ENCODE data around the gene NPEPL1. TPM values are rescaled to one million over a fixed set of nuclear protein-coding genes. Genes with fewer than 3 reads are reported as not detected.

Gene NPEPL1
- total RNA-seq, 1 experiment from 2014 or later, result 31.1 TPM

DNA sequence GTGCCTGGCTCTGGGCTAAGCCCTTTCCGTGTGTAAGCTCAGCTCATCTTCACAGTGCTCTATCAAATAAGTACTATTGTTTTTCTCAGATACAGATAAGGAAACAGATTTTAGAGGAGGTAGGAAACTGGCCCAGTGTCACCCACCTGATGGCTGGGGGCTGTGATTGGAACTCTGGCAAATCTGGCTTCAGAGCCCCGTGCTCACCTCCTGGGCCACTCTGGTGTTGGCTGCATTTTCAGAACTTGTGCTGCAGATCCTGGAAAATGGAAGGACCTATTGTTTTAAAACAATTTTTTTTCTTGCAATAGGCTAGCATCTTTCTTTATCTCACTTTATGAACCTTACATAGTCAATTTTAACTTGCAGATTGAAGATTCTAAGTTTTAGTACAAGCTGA, 35.8 kb upstream of the NPEPL1 start:
- H3K27me3 Mint-ChIP-seq (ENCODE audit: low read depth), result no peaks in the 10 kb centered on the region
- H3K18ac ChIP-seq (ENCODE audit: insufficient read length, low read depth, low read length), result no peak overlapping the region
- peak overlapping the region; percentile 13 for H3K4me2 ChIP-seq (ENCODE audit: insufficient read depth, insufficient read length, low read length)
- H4K5ac ChIP-seq (ENCODE audit: insufficient read length, low read depth, low read length), result no peak overlapping the region
- no peak overlapping the region for H4K8ac ChIP-seq (replicated peaks; ENCODE audit: insufficient read length, low read depth, low read length)
- TF ChIP-seq, protein P1, sequence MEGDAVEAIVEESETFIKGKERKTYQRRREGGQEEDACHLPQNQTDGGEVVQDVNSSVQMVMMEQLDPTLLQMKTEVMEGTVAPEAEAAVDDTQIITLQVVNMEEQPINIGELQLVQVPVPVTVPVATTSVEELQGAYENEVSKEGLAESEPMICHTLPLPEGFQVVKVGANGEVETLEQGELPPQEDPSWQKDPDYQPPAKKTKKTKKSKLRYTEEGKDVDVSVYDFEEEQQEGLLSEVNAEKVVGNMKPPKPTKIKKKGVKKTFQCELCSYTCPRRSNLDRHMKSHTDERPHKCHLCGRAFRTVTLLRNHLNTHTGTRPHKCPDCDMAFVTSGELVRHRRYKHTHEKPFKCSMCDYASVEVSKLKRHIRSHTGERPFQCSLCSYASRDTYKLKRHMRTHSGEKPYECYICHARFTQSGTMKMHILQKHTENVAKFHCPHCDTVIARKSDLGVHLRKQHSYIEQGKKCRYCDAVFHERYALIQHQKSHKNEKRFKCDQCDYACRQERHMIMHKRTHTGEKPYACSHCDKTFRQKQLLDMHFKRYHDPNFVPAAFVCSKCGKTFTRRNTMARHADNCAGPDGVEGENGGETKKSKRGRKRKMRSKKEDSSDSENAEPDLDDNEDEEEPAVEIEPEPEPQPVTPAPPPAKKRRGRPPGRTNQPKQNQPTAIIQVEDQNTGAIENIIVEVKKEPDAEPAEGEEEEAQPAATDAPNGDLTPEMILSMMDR (conservative IDR thresholded peaks at IDR 0.05), result no peak
- H2BK15ac ChIP-seq (ENCODE audit: low read depth, low read length), result no peak overlapping the region
- peaks cover 0 to 18% (median 11%) of the 10 kb centered on the region in 3 experiments; a peak in 5 of 7 replicates for H3K36me3 Mint-ChIP-seq (ENCODE audit: insufficient read depth in 1 of 3, low read depth in 3 of 3)
- H3K9ac ChIP-seq (ENCODE audit: extremely low read depth, insufficient read length, low read length), result no peak overlapping the region
- H2BK20ac ChIP-seq (ENCODE audit: low read depth, low read length, poor library complexity, severe bottlenecking), result no peak overlapping the region
- no peaks in the 10 kb centered on the region for H3K79me1 ChIP-seq (ENCODE audit: insufficient read depth, low read depth, low read length, poor library complexity, severe bottlenecking)
- peaks cover 39% of the 10 kb centered on the region for H3K79me2 ChIP-seq (ENCODE audit: insufficient read depth, low read length)
- H2BK5ac ChIP-seq (ENCODE audit: insufficient read length, low read length), result no peak overlapping the region
- peaks cover 10% of the 10 kb centered on the region; the same call in 1 of the 2 replicates for H3K4me1 ChIP-seq (ENCODE audit: insufficient read depth, low read length)
- WGBS (ENCODE audit: extremely low coverage, insufficient read length, low lambda C conversion rate), result no CpG with 5 or more reads among the region's 2 CpGs
- no peak overlapping the region for H3K56ac ChIP-seq (ENCODE audit: insufficient read length, low read depth, low read length)
- H3K23ac ChIP-seq (ENCODE audit: insufficient read length, low read depth, low read length), result no peak overlapping the region
- no peak for DNase-seq
- peak overlapping the region in 1 of 2 experiments; percentile 57; a peak in 3 of 5 replicates for H3K4me3 Mint-ChIP-seq
- no peak overlapping the region for H3K27ac ChIP-seq (ENCODE audit: insufficient read length, low read depth, low read length)
- no peak overlapping the region for H2AK5ac ChIP-seq (ENCODE audit: insufficient read length, low read length)
- no peaks in the 10 kb centered on the region for H3K9me3 ChIP-seq (ENCODE audit: control insufficient read depth, low read depth, low read length)
- peaks cover 6% of the 10 kb centered on the region for H3K23me2 ChIP-seq (ENCODE audit: insufficient read length, low read depth, low read length, poor library complexity, severe bottlenecking)
- no peak overlapping the region for H4K91ac ChIP-seq (ENCODE audit: insufficient read length, low read depth, low read length)
- H3T11ph ChIP-seq (ENCODE audit: low read length), result no peak overlapping the region
- H3K14ac ChIP-seq (ENCODE audit: insufficient read depth, low read length), result no peak overlapping the region
- H3K9me3 Mint-ChIP-seq, result no peaks in the 10 kb centered on the region; a peak in 1 of 5 replicates
- H3K4me1 Mint-ChIP-seq, result peaks cover 72 to 74% of the 10 kb centered on the region in 2 experiments
- no peaks in the 10 kb centered on the region for H3K27me3 ChIP-seq (ENCODE audit: insufficient read depth, low read length)
- H3K27ac Mint-ChIP-seq, result peak overlapping the region; percentile 40 to 90 (median 89)
- H2BK12ac ChIP-seq (ENCODE audit: insufficient read length, low read depth, low read length), result no peak overlapping the region
- no peak overlapping the region for H2BK120ac ChIP-seq (ENCODE audit: low read depth, low read length, poor library complexity, severe bottlenecking)
- no peak overlapping the region for H3K4ac ChIP-seq (ENCODE audit: low read depth, low read length)
- no peaks in the 10 kb centered on the region for H4K20me1 ChIP-seq (ENCODE audit: control insufficient read depth, insufficient read depth, insufficient read length)
- H2AFZ ChIP-seq (ENCODE audit: low read length), result no peak overlapping the region

All from H9 (cell line).